Upper lobe of right lung (tissue), 1 donor: Measurements from ENCODE around the gene ITPRIPL1. TPM values are rescaled to one million over a fixed set of nuclear protein-coding genes. Genes with fewer than 3 reads are reported as not detected.

Experiments
- ATAC-seq: fragments of 200-7000 bp; cut with Tn5 transposase; one replicate; pipeline ENCODE4 v1.9.1; 2020; ENCODE audit warnings: mild to moderate bottlenecking, moderate library complexity
- DNase-seq: peaks from one replicate; pipeline ENCODE4 v3.0.0-alpha.2; 2020
- H3K27ac ChIP-seq: fragments of 200-600 bp; one replicate; pipeline ENCODE4 v1.8.0; 2022
- H3K27me3 ChIP-seq: fragments of 200-600 bp; one replicate; pipeline ENCODE4 v1.8.0; 2022; ENCODE audit warnings: mild to moderate bottlenecking
- H3K36me3 ChIP-seq: fragments of 200-600 bp; one replicate; pipeline ENCODE4 v1.8.0; 2022
- H3K4me1 ChIP-seq: fragments of 200-600 bp; one replicate; pipeline ENCODE4 v1.8.0; 2022
- H3K4me3 ChIP-seq: fragments of 200-600 bp; one replicate; pipeline ENCODE4 v1.8.0; 2022; ENCODE audit warnings: mild to moderate bottlenecking
- H3K9me3 ChIP-seq: fragments of 200-600 bp; one replicate; pipeline ENCODE4 v1.8.0; 2022
- CTCF ChIP-seq: fragments of 200-600 bp; IDR thresholded peaks from one replicate; pipeline ENCODE4 v1.8.0; 2022; ENCODE audit warnings: antibody characterized with exemption
- intact Hi-C: fragments of 100-400 bp; cut with DNase I; formaldehyde crosslinking; loops from one replicate; pipeline ENCODE4 v1.11.0; 2022
- total RNA-seq: library from RNA; stranded (reverse); fragmentation: NEBNext Ultra II Directional; extraction: Animal tissue kit (Norgen Biotek cat#: 25700); gene quantifications from one replicate; pipeline ENCODE4 v1.2.1, GENCODE V29; 2021
- donor health status: DM: no; HTN: yes; CAD: no; lungs with severe emphysema.

Gene ITPRIPL1
- total RNA-seq, 1 donor from 2014 or later = 1.3 TPM

GRCh38 chr2:96325884-96326255 lies 753 bp downstream of the ITPRIPL1 start:
- H3K27me3 ChIP-seq = peaks cover 34% of the 10 kb centered on the region
- intact Hi-C loops = no loop called here
- H3K27ac ChIP-seq = peak overlapping the region; percentile 47
- H3K4me1 ChIP-seq = no peaks in the 10 kb centered on the region
- H3K36me3 ChIP-seq = no peaks in the 10 kb centered on the region
- H3K9me3 ChIP-seq = no peaks in the 10 kb centered on the region
- peak overlapping the region; percentile 52 for H3K4me3 ChIP-seq
- no peak for TF ChIP-seq CTCF
- ATAC-seq (peak; percentile 9), DNase-seq (no peak)

GRCh38 chr2:96326564-96326963 lies 1.4 kb downstream of the ITPRIPL1 start:
- Histone ChIP-seq H3K27me3 (peaks cover 34% of the 10 kb centered on the region), H3K36me3 (no peaks in the 10 kb centered on the region), H3K9me3 (no peaks in the 10 kb centered on the region), H3K27ac (no peak overlapping the region), H3K4me1 (no peaks in the 10 kb centered on the region), H3K4me3 (no peak overlapping the region)
- no peak for DNase-seq
- intact Hi-C loops = no loop called here
- no peak for ATAC-seq
- no peak for TF ChIP-seq CTCF

- DNase-seq (no peak), ATAC-seq (no peak)
- H3K36me3 ChIP-seq = no peaks in the 10 kb centered on the region
- no peak overlapping the region for H3K27ac ChIP-seq
- H3K4me3 ChIP-seq = no peak overlapping the region
- H3K4me1 ChIP-seq = no peaks in the 10 kb centered on the region
- TF ChIP-seq CTCF = no peak
- H3K9me3 ChIP-seq = no peaks in the 10 kb centered on the region
- peaks cover 30% of the 10 kb centered on the region for H3K27me3 ChIP-seq
- intact Hi-C loops = no loop called here
These were observed 2.1 kb downstream of the ITPRIPL1 start for GRCh38 chr2:96326990-96327820.

GRCh38 chr2:96329456-96329855 lies 4.3 kb downstream of the ITPRIPL1 start:
- Histone ChIP-seq H3K4me3 (no peak overlapping the region), H3K27me3 (peaks cover 10% of the 10 kb centered on the region), H3K27ac (no peak overlapping the region), H3K9me3 (no peaks in the 10 kb centered on the region), H3K36me3 (no peaks in the 10 kb centered on the region), H3K4me1 (peaks cover under 1% of the 10 kb centered on the region)
- DNase-seq (no peak), ATAC-seq (no peak)
- TF ChIP-seq CTCF = no peak
- intact Hi-C loops = no loop called here

GRCh38 chr2:96329874-96330273 lies 4.8 kb downstream of the ITPRIPL1 start:
- no peak for TF ChIP-seq CTCF
- intact Hi-C loops = no loop called here
- H3K36me3 ChIP-seq = no peaks in the 10 kb centered on the region
- H3K4me1 ChIP-seq = peaks cover 5% of the 10 kb centered on the region
- peaks cover 10% of the 10 kb centered on the region for H3K27me3 ChIP-seq
- no peak overlapping the region for H3K4me3 ChIP-seq
- H3K27ac ChIP-seq = no peak overlapping the region
- DNase-seq = no peak
- no peaks in the 10 kb centered on the region for H3K9me3 ChIP-seq
- ATAC-seq = no peak
